T-helper 1 cell treated with Interleukin-12 subunit alpha and Interleukin-12 subunit beta and Interleukin-4 antibody, amounts not matched to agents 30 μg/mL and 1 μg/mL, for 36 hours (primary cell): ENCODE results near the gene SEPHS1.
"Not testable (repeated sequence)": the region's sequence is repeated elsewhere in the genome, so short reads cannot be mapped to it uniquely, and the experiment has no call there.

Source experiments
- H3K27ac Mint-ChIP-seq: one replicate; pipeline ENCODE4 v1.8.0; 2021; ENCODE audit warnings: mild to moderate bottlenecking, mixed read lengths
- H3K27me3 Mint-ChIP-seq: one replicate; pipeline ENCODE4 v1.8.0; 2021; ENCODE audit warnings: low read depth, mixed read lengths
- H3K36me3 Mint-ChIP-seq: one replicate; pipeline ENCODE4 v1.8.0; 2021; ENCODE audit warnings: low read depth, mixed read lengths
- H3K4me1 Mint-ChIP-seq: one replicate; pipeline ENCODE4 v1.8.0; 2021; ENCODE audit warnings: low read depth, mixed read lengths
- H3K4me3 Mint-ChIP-seq: one replicate; pipeline ENCODE4 v1.8.0; 2021; ENCODE audit warnings: mild to moderate bottlenecking, moderate library complexity, mixed read lengths
- H3K9me3 Mint-ChIP-seq: one replicate; pipeline ENCODE4 v1.8.0; 2021; ENCODE audit warnings: mixed read lengths

Gene SEPHS1

GRCh38 chr10:13298748-13299436 lies 49.2 kb downstream of the SEPHS1 start:
- H3K27ac Mint-ChIP-seq: peak overlapping the region; percentile 68
- H3K4me1 Mint-ChIP-seq: peaks cover 18% of the 10 kb centered on the region
- H3K36me3 Mint-ChIP-seq: no peaks in the 10 kb centered on the region
- H3K9me3 Mint-ChIP-seq: no peaks in the 10 kb centered on the region
- H3K4me3 Mint-ChIP-seq: peak overlapping the region; percentile 69
- H3K27me3 Mint-ChIP-seq: no peaks in the 10 kb centered on the region

- Mint-ChIP-seq H3K27me3 (no peaks in the 10 kb centered on the region), H3K9me3 (no peaks in the 10 kb centered on the region), H3K27ac (no peak overlapping the region), H3K36me3 (no peaks in the 10 kb centered on the region), H3K4me1 (peaks cover 11% of the 10 kb centered on the region), H3K4me3 (no peak overlapping the region)
Measured at GRCh38 chr10:13296476-13296875, 51.6 kb downstream of the SEPHS1 start.

GRCh38 chr10:13294784-13295183 lies 53.3 kb downstream of the SEPHS1 start:
- Mint-ChIP-seq H3K27ac (no peak overlapping the region), H3K9me3 (no peaks in the 10 kb centered on the region), H3K4me3 (no peak overlapping the region), H3K4me1 (peaks cover 3% of the 10 kb centered on the region), H3K36me3 (no peaks in the 10 kb centered on the region), H3K27me3 (no peaks in the 10 kb centered on the region)

GRCh38 chr10:13291821-13292773 lies 56.0 kb downstream of the SEPHS1 start:
- Mint-ChIP-seq H3K36me3 (peaks cover 1% of the 10 kb centered on the region), H3K4me3 (no peak overlapping the region), H3K9me3 (no peaks in the 10 kb centered on the region), H3K4me1 (peaks cover 7% of the 10 kb centered on the region), H3K27me3 (no peaks in the 10 kb centered on the region), H3K27ac (no peak overlapping the region)

- no peaks in the 10 kb centered on the region for H3K9me3 Mint-ChIP-seq
- peaks cover 1% of the 10 kb centered on the region for H3K36me3 Mint-ChIP-seq
- H3K27me3 Mint-ChIP-seq: no peaks in the 10 kb centered on the region
- no peak overlapping the region for H3K27ac Mint-ChIP-seq
- peaks cover 7% of the 10 kb centered on the region for H3K4me1 Mint-ChIP-seq
- H3K4me3 Mint-ChIP-seq: no peak overlapping the region
Measured at GRCh38 chr10:13291061-13291460, 57.0 kb downstream of the SEPHS1 start.

GRCh38 chr10:13284050-13284449 lies 64.0 kb downstream of the SEPHS1 start:
- H3K4me1 Mint-ChIP-seq: peaks cover 7% of the 10 kb centered on the region
- H3K4me3 Mint-ChIP-seq: no peak overlapping the region
- no peak overlapping the region for H3K27ac Mint-ChIP-seq
- peaks cover 1% of the 10 kb centered on the region for H3K36me3 Mint-ChIP-seq
- H3K9me3 Mint-ChIP-seq: no peaks in the 10 kb centered on the region
- H3K27me3 Mint-ChIP-seq: no peaks in the 10 kb centered on the region

GRCh38 chr10:13282348-13282747 lies 65.7 kb downstream of the SEPHS1 start:
- H3K4me1 Mint-ChIP-seq, H3K4me3 Mint-ChIP-seq, H3K27ac Mint-ChIP-seq, H3K36me3 Mint-ChIP-seq, H3K27me3 Mint-ChIP-seq, H3K9me3 Mint-ChIP-seq: not testable (repeated sequence)

GRCh38 chr10:13276749-13277365 lies 71.2 kb downstream of the SEPHS1 start:
- no peaks in the 10 kb centered on the region for H3K4me1 Mint-ChIP-seq
- no peak overlapping the region for H3K27ac Mint-ChIP-seq
- H3K36me3 Mint-ChIP-seq: no peaks in the 10 kb centered on the region
- H3K4me3 Mint-ChIP-seq: no peak overlapping the region
- H3K27me3 Mint-ChIP-seq: no peaks in the 10 kb centered on the region
- no peaks in the 10 kb centered on the region for H3K9me3 Mint-ChIP-seq

GRCh38 chr10:13276146-13276545 lies 71.9 kb downstream of the SEPHS1 start:
- not testable (repeated sequence) for H3K9me3 Mint-ChIP-seq, H3K27me3 Mint-ChIP-seq, H3K4me1 Mint-ChIP-seq, H3K36me3 Mint-ChIP-seq, H3K27ac Mint-ChIP-seq, H3K4me3 Mint-ChIP-seq

GRCh38 chr10:13272164-13272571 lies 75.9 kb downstream of the SEPHS1 start:
- no peaks in the 10 kb centered on the region for H3K36me3 Mint-ChIP-seq
- no peak overlapping the region for H3K4me3 Mint-ChIP-seq
- no peaks in the 10 kb centered on the region for H3K9me3 Mint-ChIP-seq
- H3K27me3 Mint-ChIP-seq: peaks cover 7% of the 10 kb centered on the region
- no peaks in the 10 kb centered on the region for H3K4me1 Mint-ChIP-seq
- no peak overlapping the region for H3K27ac Mint-ChIP-seq

GRCh38 chr10:13271552-13272163 lies 76.4 kb downstream of the SEPHS1 start:
- Mint-ChIP-seq H3K27me3 (peaks cover 7% of the 10 kb centered on the region), H3K9me3 (no peaks in the 10 kb centered on the region), H3K27ac (no peak overlapping the region), H3K4me3 (no peak overlapping the region), H3K36me3 (no peaks in the 10 kb centered on the region), H3K4me1 (no peaks in the 10 kb centered on the region)

- H3K27ac Mint-ChIP-seq: no peak overlapping the region
- no peaks in the 10 kb centered on the region for H3K4me1 Mint-ChIP-seq
- peaks cover 10% of the 10 kb centered on the region for H3K27me3 Mint-ChIP-seq
- H3K9me3 Mint-ChIP-seq: no peaks in the 10 kb centered on the region
- no peak overlapping the region for H3K4me3 Mint-ChIP-seq
- no peaks in the 10 kb centered on the region for H3K36me3 Mint-ChIP-seq
Measured at GRCh38 chr10:13270877-13271551, 77.1 kb downstream of the SEPHS1 start.

- peaks cover 11% of the 10 kb centered on the region for H3K27me3 Mint-ChIP-seq
- H3K4me1 Mint-ChIP-seq: no peaks in the 10 kb centered on the region
- H3K36me3 Mint-ChIP-seq: no peaks in the 10 kb centered on the region
- no peak overlapping the region for H3K27ac Mint-ChIP-seq
- no peak overlapping the region for H3K4me3 Mint-ChIP-seq
- H3K9me3 Mint-ChIP-seq: no peaks in the 10 kb centered on the region
Measured at GRCh38 chr10:13268841-13269240, 79.3 kb downstream of the SEPHS1 start.

- Mint-ChIP-seq H3K4me3 (no peak overlapping the region), H3K4me1 (no peaks in the 10 kb centered on the region), H3K36me3 (no peaks in the 10 kb centered on the region), H3K9me3 (no peaks in the 10 kb centered on the region), H3K27me3 (peaks cover 12% of the 10 kb centered on the region), H3K27ac (no peak overlapping the region)
Measured at GRCh38 chr10:13268310-13268709, 79.8 kb downstream of the SEPHS1 start.
